B cell (primary cell): ENCODE data around the gene ATP1B3. TPM values are rescaled to one million over a fixed set of nuclear protein-coding genes. Genes with fewer than 3 reads are reported as not detected.

ENCODE experiments used
- ATAC-seq: fragments of 200-7000 bp; cut with Tn5 transposase; one replicate; pipeline ENCODE4 v1.10.0; 2021; ENCODE audit warnings: low read depth, mild to moderate bottlenecking, moderate number of reproducible peaks, moderate library complexity
- CTCF ChIA-PET: fragments of 350-600 bp; sonication (Branson Sonifier 250); formaldehyde crosslinking; loops from one replicate; lab custom pipeline; 2021; ENCODE audit warnings: antibody characterized with exemption, inconsistent platforms; lab: Charles Lee
- POLR2A ChIA-PET: fragments of 350-600 bp; sonication (Branson Sonifier 250); formaldehyde crosslinking; loops from one replicate; lab custom pipeline; 2021; ENCODE audit warnings: antibody characterized with exemption; lab: Charles Lee
- DNase-seq: peaks from one replicate; pipeline ENCODE4 v3.0.0; 2013
- H2AFZ ChIP-seq: 2 replicates; pipeline ENCODE4 v1.6.1; 2012; ENCODE audit warnings: mild to moderate bottlenecking, low read depth, low read length; ENCODE audit not compliant: insufficient read depth, poor library complexity, severe bottlenecking
- H3K27ac ChIP-seq, 2 donors: 1 replicate in 1 of 2; 2 replicates in 1 of 2; pipeline ENCODE4 v1.5.1; 2012 to 2013; ENCODE audit warnings: low read length in 2 of 2, mild to moderate bottlenecking in 2 of 2, moderate library complexity in 1 of 2
- H3K27me3 ChIP-seq, 4 experiments: fragments of 200-600 bp in 1 of 4; sonication (generic) in 1 of 4; replicated peaks in 1 of 4; 1 replicate in 2 of 4; 2 replicates in 2 of 4; pipeline versions ENCODE4 v1.6.1 to v1.7.0; 2013 to 2016; ENCODE audit warnings: low read length in 3 of 4, mild to moderate bottlenecking in 2 of 4, mixed read lengths in 1 of 4, moderate library complexity in 1 of 4; ENCODE audit not compliant: insufficient read depth in 4 of 4, control insufficient read depth in 3 of 4; ENCODE audit errors: control extremely low read depth in 1 of 4
- H3K36me3 ChIP-seq, 2 experiments: replicated peaks in 1 of 2; 1 replicate in 1 of 2; 2 replicates in 1 of 2; pipeline versions ENCODE4 v1.6.1 to v1.7.1; 2013; ENCODE audit warnings: low read length in 1 of 2; ENCODE audit not compliant: insufficient read depth in 2 of 2, control insufficient read depth in 1 of 2; ENCODE audit errors: control extremely low read depth in 1 of 2, extremely low read depth in 1 of 2
- H3K4me1 ChIP-seq, 2 donors: fragments of 200-600 bp in 1 of 2; sonication (generic) in 1 of 2; 1 replicate in 1 of 2; 2 replicates in 1 of 2; pipeline versions ENCODE4 v1.5.1 to v1.6.1; 2013 to 2017; ENCODE audit warnings: low read length in 2 of 2; ENCODE audit not compliant: control insufficient read depth in 2 of 2, insufficient read depth in 2 of 2
- H3K4me2 ChIP-seq: replicated peaks from 2 replicates; pipeline ENCODE3; 2012; ENCODE audit warnings: mild to moderate bottlenecking, low read depth, low read length; ENCODE audit not compliant: poor library complexity, severe bottlenecking
- H3K4me3 ChIP-seq, 5 experiments: fragments of 200-600 bp in 1 of 5; sonication (generic) in 1 of 5; 1 replicate in 3 of 5; 2 replicates in 2 of 5; pipeline versions ENCODE4 v1.5.1 to v1.7.0; 2011 to 2016; ENCODE audit warnings: low read length in 4 of 5, mild to moderate bottlenecking in 4 of 5, low read depth in 2 of 5, control low read depth in 1 of 5, moderate library complexity in 1 of 5; ENCODE audit not compliant: insufficient read depth in 1 of 5; ENCODE audit errors: control extremely low read depth in 1 of 5, extremely low read depth in 1 of 5
- H3K79me2 ChIP-seq: fragments of 200-600 bp; sonication (generic); one replicate; pipeline ENCODE4 v1.6.0; 2016; ENCODE audit warnings: low read length; ENCODE audit not compliant: control insufficient read depth, insufficient read depth
- H3K9ac ChIP-seq: fragments of 200-600 bp; sonication (generic); 2 replicates; pipeline ENCODE4 v1.6.1; 2017; ENCODE audit warnings: mild to moderate bottlenecking, low read length, moderate library complexity
- H3K9me3 ChIP-seq, 3 donors: one replicate each; pipeline versions ENCODE4 v1.6.1 to v1.7.1; 2013; ENCODE audit warnings: low read length in 2 of 3; ENCODE audit not compliant: control insufficient read depth in 2 of 3, insufficient read depth in 1 of 3; ENCODE audit errors: control extremely low read depth in 1 of 3
- H4K20me1 ChIP-seq: 2 replicates; pipeline ENCODE4 v1.6.0; 2012; ENCODE audit warnings: mild to moderate bottlenecking, low read length; ENCODE audit not compliant: insufficient read depth, control insufficient read depth, poor library complexity, severe bottlenecking
- H3K27ac Mint-ChIP-seq: one replicate; pipeline ENCODE4 v1.8.0; 2021; ENCODE audit warnings: mixed read lengths
- H3K27me3 Mint-ChIP-seq: one replicate; pipeline ENCODE4 v1.8.0; 2021; ENCODE audit warnings: mixed read lengths
- H3K4me1 Mint-ChIP-seq: one replicate; pipeline ENCODE4 v1.8.0; 2021; ENCODE audit warnings: mixed read lengths
- H3K4me3 Mint-ChIP-seq: one replicate; pipeline ENCODE4 v1.8.0; 2021; ENCODE audit warnings: mixed read lengths
- H3K9me3 Mint-ChIP-seq: one replicate; pipeline ENCODE4 v1.8.0; 2022; ENCODE audit warnings: mixed read lengths; ENCODE audit not compliant: insufficient read depth
- CTCF ChIP-seq: fragments of 200-600 bp; IDR thresholded peaks from one replicate; pipeline ENCODE4 v1.8.0; 2022; ENCODE audit warnings: antibody characterized with exemption, mild to moderate bottlenecking
- EZH2 ChIP-seq: IDR thresholded peaks from 2 replicates; pipeline ENCODE4 v1.6.1; 2012; ENCODE audit warnings: borderline replicate concordance, low read depth, mild to moderate bottlenecking, moderate library complexity, low read length; ENCODE audit not compliant: insufficient read depth, poor library complexity, severe bottlenecking
- WGBS: methylation state at CpG from one replicate; pipeline ENCODE4 v1.1.5; 2013; ENCODE audit warnings: missing lambda C conversion rate; ENCODE audit not compliant: insufficient coverage; 5-methylcytosine and 5-hydroxymethylcytosine counted together
- intact Hi-C: fragments of 100-400 bp; cut with micrococcal nuclease; formaldehyde crosslinking; loops from one replicate; pipeline ENCODE4 v1.10.0; 2022
- polyA plus RNA-seq: library from polyadenylated mRNA; depleted of rRNA; stranded (reverse); fragments of >200 nt; gene quantifications from 2 replicates; pipeline ENCODE4 v1.2.3, GENCODE V29; 2012
- total RNA-seq, 2 donors: library from RNA; stranded (reverse); fragments of 120-200 nt in 1 of 2; gene quantifications; 1 replicate in 1 of 2; 2 replicates in 1 of 2; pipeline versions ENCODE4 v1.2.3 to v1.2.4, GENCODE V29; 2013 to 2022

The ATP1B3 gene
- total and polyA plus RNA-seq, 2 donors (not counting 1 experiment from before 2014, with no cell fraction given) = 20.7 to 28.8 TPM

GRCh38 chr3:141913150-141913811 is 36.8 kb downstream of the ATP1B3 start:
- ChIA-PET POLR2A (interaction anchor here (1.3 kb wide), 1 partner anchor 36 kb away, joined by 4 read pairs; no protein-coding TSS in a partner anchor), CTCF (interaction anchor here (0.7 to 3.9 kb wide), 26 partner anchors 9 to 452 kb away, joined by 3 to 25 read pairs (median 4); partner anchors contain the start of genes ATP1B3 and RNF7)
- no peaks in the 10 kb centered on the region for H3K27me3 Mint-ChIP-seq
- WGBS = no CpG with 5 or more reads among the region's 1 CpG
- Histone ChIP-seq H3K4me1 (no peaks in the 10 kb centered on the region), H4K20me1 (no peaks in the 10 kb centered on the region), H2AFZ (no peak overlapping the region), H3K36me3 (peaks cover 3 to 6% of the 10 kb centered on the region in 2 experiments), H3K9me3 (no peaks in the 10 kb centered on the region), H3K27me3 (no peaks in the 10 kb centered on the region), H3K27ac (no peak overlapping the region), H3K79me2 (no peaks in the 10 kb centered on the region), H3K4me2 (no peak overlapping the region), H3K9ac (no peak overlapping the region), H3K4me3 (no peak overlapping the region)
- no peaks in the 10 kb centered on the region for H3K4me1 Mint-ChIP-seq
- no peak overlapping the region for H3K27ac Mint-ChIP-seq
- TF ChIP-seq EZH2 (no peak), CTCF (peak; percentile 78)
- H3K9me3 Mint-ChIP-seq = no peaks in the 10 kb centered on the region
- DNase-seq (peak; percentile 65), ATAC-seq (peak; percentile 70)
- no peak overlapping the region for H3K4me3 Mint-ChIP-seq
- intact Hi-C loops = loop anchor here (1.0 to 5.0 kb wide), 3 partner anchors 36 to 452 kb away; partner anchors contain the start of genes ATP1B3 and RNF7

- no peaks in the 10 kb centered on the region for H3K27me3 ChIP-seq
- no peaks in the 10 kb centered on the region for H4K20me1 ChIP-seq
- H3K4me2 ChIP-seq = no peak overlapping the region
- intact Hi-C loops = loop anchor here (5.0 kb wide), 1 partner anchor 37 kb away; the partner anchor contains the start of gene ATP1B3
- H3K79me2 ChIP-seq = no peaks in the 10 kb centered on the region
- ATAC-seq (no peak), DNase-seq (no peak)
- H3K27ac ChIP-seq = no peak overlapping the region
- ChIA-PET POLR2A (no interaction called here), CTCF (interaction anchor here (1.0 to 3.9 kb wide), 12 partner anchors 14 to 454 kb away, joined by 3 to 25 read pairs (median 4); partner anchors contain the start of gene RNF7)
- TF ChIP-seq CTCF = no peak
- TF ChIP-seq EZH2 = no peak
- H3K4me3 ChIP-seq = no peak overlapping the region
- Mint-ChIP-seq H3K27ac (no peak overlapping the region), H3K27me3 (no peaks in the 10 kb centered on the region), H3K4me3 (no peak overlapping the region), H3K4me1 (no peaks in the 10 kb centered on the region), H3K9me3 (no peaks in the 10 kb centered on the region)
- no peak overlapping the region for H2AFZ ChIP-seq
- 94% methylated on average over 2 of the region's 4 CpGs for WGBS
- H3K4me1 ChIP-seq = no peaks in the 10 kb centered on the region
- no peaks in the 10 kb centered on the region for H3K9me3 ChIP-seq
- peaks cover 3 to 6% of the 10 kb centered on the region in 2 experiments for H3K36me3 ChIP-seq
- H3K9ac ChIP-seq = no peak overlapping the region
Observed at GRCh38 chr3:141914311-141914710, 37.9 kb downstream of the ATP1B3 start.
